ENCODE results near the gene NHP2. TPM values are rescaled to one million over a fixed set of nuclear protein-coding genes. Genes with fewer than 3 reads are reported as not detected.
"Not testable (repeated sequence)": the region's sequence is repeated elsewhere in the genome, so short reads cannot be mapped to it uniquely, and the experiment has no call there.

The NHP2 gene
- total and polyA plus RNA-seq, 5 donors = 62.3 to 123 (median 87.0) TPM

- ATAC-seq = no peak
- no peaks in the 10 kb centered on the region for H3K4me1 ChIP-seq (ENCODE audit: control insufficient read depth, insufficient read depth, low read length)
- H3K27me3 ChIP-seq (ENCODE audit: control insufficient read depth, insufficient read depth) = no peaks in the 10 kb centered on the region
- no peak overlapping the region for H3K27ac ChIP-seq (ENCODE audit: low read length)
- intact Hi-C loops (cut with DNase I) = no loop called here
- DNase-seq = no peak
- WGBS = 88% methylated on average over 15 of the region's 15 CpGs
- no peak overlapping the region for H3K4me3 ChIP-seq (ENCODE audit: low read length)
- no peaks in the 10 kb centered on the region for H3K9me3 ChIP-seq (ENCODE audit: control insufficient read depth, low read length)
Observed at GRCh38 chr5:178147406-178147805, 6.3 kb downstream of the NHP2 start.

GRCh38 chr5:178145965-178146820, 7.5 kb downstream of the NHP2 start:
- H3K27me3 ChIP-seq (ENCODE audit: control insufficient read depth, insufficient read depth) = no peaks in the 10 kb centered on the region
- peak; percentile 11 to 18 for ATAC-seq
- intact Hi-C loops (cut with DNase I) = no loop called here
- 61% methylated on average over 14 of the region's 14 CpGs for WGBS
- no peak overlapping the region for H3K27ac ChIP-seq (ENCODE audit: low read length)
- peak; percentile 54 to 85 (median 74) for DNase-seq
- H3K4me1 ChIP-seq (ENCODE audit: control insufficient read depth, insufficient read depth, low read length) = no peaks in the 10 kb centered on the region
- H3K4me3 ChIP-seq (ENCODE audit: low read length) = no peak overlapping the region
- no peaks in the 10 kb centered on the region for H3K9me3 ChIP-seq (ENCODE audit: control insufficient read depth, low read length)

- no peak overlapping the region for H3K27ac ChIP-seq (ENCODE audit: low read length)
- H3K9me3 ChIP-seq (ENCODE audit: control insufficient read depth, low read length) = no peaks in the 10 kb centered on the region
- H3K27me3 ChIP-seq (ENCODE audit: control insufficient read depth, insufficient read depth) = no peaks in the 10 kb centered on the region
- DNase-seq = peak; percentile 82 to 92 (median 90)
- 56% methylated on average over 10 of the region's 10 CpGs for WGBS
- H3K4me3 ChIP-seq (ENCODE audit: low read length) = no peak overlapping the region
- intact Hi-C loops (cut with DNase I) = no loop called here
- H3K4me1 ChIP-seq (ENCODE audit: control insufficient read depth, insufficient read depth, low read length) = no peaks in the 10 kb centered on the region
- ATAC-seq = peak; percentile 64 to 74
Observed at GRCh38 chr5:178143901-178144300, 9.8 kb downstream of the NHP2 start.

GRCh38 chr5:178143246-178143645, 10.4 kb downstream of the NHP2 start:
- no peak overlapping the region for H3K27ac ChIP-seq (ENCODE audit: low read length)
- intact Hi-C loops (cut with DNase I) = no loop called here
- H3K27me3 ChIP-seq (ENCODE audit: control insufficient read depth, insufficient read depth) = no peaks in the 10 kb centered on the region
- 65% methylated on average over 6 of the region's 6 CpGs for WGBS
- ATAC-seq (no peak), DNase-seq (no peak)
- no peaks in the 10 kb centered on the region for H3K9me3 ChIP-seq (ENCODE audit: control insufficient read depth, low read length)
- H3K4me1 ChIP-seq (ENCODE audit: control insufficient read depth, insufficient read depth, low read length) = no peaks in the 10 kb centered on the region
- no peak overlapping the region for H3K4me3 ChIP-seq (ENCODE audit: low read length)

- WGBS = 92% methylated on average over 20 of the region's 20 CpGs
- no peak for DNase-seq
Observed at GRCh38 chr5:178142642-178143041, 11.0 kb downstream of the NHP2 start.

GRCh38 chr5:178141550-178141949, 12.1 kb downstream of the NHP2 start:
- ATAC-seq = no peak
- no peaks in the 10 kb centered on the region for H3K9me3 ChIP-seq (ENCODE audit: control insufficient read depth, low read length)
- no peaks in the 10 kb centered on the region for H3K27me3 ChIP-seq (ENCODE audit: control insufficient read depth, insufficient read depth)
- no peaks in the 10 kb centered on the region for H3K4me1 ChIP-seq (ENCODE audit: control insufficient read depth, insufficient read depth, low read length)
- 96% methylated on average over 4 of the region's 4 CpGs for WGBS
- H3K4me3 ChIP-seq (ENCODE audit: low read length) = no peak overlapping the region
- H3K27ac ChIP-seq (ENCODE audit: low read length) = no peak overlapping the region
- intact Hi-C loops (cut with DNase I) = no loop called here
- no peak for DNase-seq

More at GRCh38 chr5:178142642-178143041, 11.0 kb downstream of the NHP2 start:
- no peak for ATAC-seq
- Histone ChIP-seq H3K27me3 (ENCODE audit: control insufficient read depth, insufficient read depth) (no peaks in the 10 kb centered on the region), H3K9me3 (ENCODE audit: control insufficient read depth, low read length) (no peaks in the 10 kb centered on the region), H3K27ac (ENCODE audit: low read length) (no peak overlapping the region), H3K4me1 (ENCODE audit: control insufficient read depth, insufficient read depth, low read length) (no peaks in the 10 kb centered on the region), H3K4me3 (ENCODE audit: low read length) (no peak overlapping the region)
- intact Hi-C loops (cut with DNase I) = no loop called here

- ATAC-seq = peak in 1 of 2 donors; percentile 25
- H3K27ac ChIP-seq (ENCODE audit: low read length) = no peak overlapping the region
- no peak for DNase-seq
- no peaks in the 10 kb centered on the region for H3K4me1 ChIP-seq (ENCODE audit: control insufficient read depth, insufficient read depth, low read length)
- WGBS = 88% methylated on average over 12 of the region's 12 CpGs
- intact Hi-C loops (cut with DNase I) = no loop called here
- no peak overlapping the region for H3K4me3 ChIP-seq (ENCODE audit: low read length)
- H3K9me3 ChIP-seq (ENCODE audit: control insufficient read depth, low read length) = no peaks in the 10 kb centered on the region
- no peaks in the 10 kb centered on the region for H3K27me3 ChIP-seq (ENCODE audit: control insufficient read depth, insufficient read depth)
Observed at GRCh38 chr5:178137991-178138390, 15.7 kb downstream of the NHP2 start.

GRCh38 chr5:178136990-178137389, 16.7 kb downstream of the NHP2 start:
- 82% methylated on average over 10 of the region's 10 CpGs for WGBS
- peak in 1 of 2 donors; percentile 30 for ATAC-seq
- Histone ChIP-seq H3K9me3 (ENCODE audit: control insufficient read depth, low read length) (no peaks in the 10 kb centered on the region), H3K4me1 (ENCODE audit: control insufficient read depth, insufficient read depth, low read length) (peaks cover under 1% of the 10 kb centered on the region), H3K27ac (ENCODE audit: low read length) (no peak overlapping the region), H3K27me3 (ENCODE audit: control insufficient read depth, insufficient read depth) (no peaks in the 10 kb centered on the region), H3K4me3 (ENCODE audit: low read length) (no peak overlapping the region)
- intact Hi-C loops (cut with DNase I) = no loop called here
- DNase-seq = no peak

GRCh38 chr5:178131446-178131996, 22.2 kb downstream of the NHP2 start:
- DNase-seq = no peak
- Histone ChIP-seq H3K27ac (ENCODE audit: low read length) (peak overlapping the region; percentile 90), H3K4me3 (ENCODE audit: low read length) (peak overlapping the region; percentile 99), H3K27me3 (ENCODE audit: control insufficient read depth, insufficient read depth) (no peaks in the 10 kb centered on the region), H3K9me3 (ENCODE audit: control insufficient read depth, low read length) (no peaks in the 10 kb centered on the region), H3K4me1 (ENCODE audit: control insufficient read depth, insufficient read depth, low read length) (peaks cover 6% of the 10 kb centered on the region)
- 31% methylated on average over 10 of the region's 10 CpGs for WGBS
- intact Hi-C loops (cut with DNase I) = no loop called here
- no peak for ATAC-seq

- no peaks in the 10 kb centered on the region for H3K9me3 ChIP-seq (ENCODE audit: control insufficient read depth, low read length)
- peaks cover 6% of the 10 kb centered on the region for H3K4me1 ChIP-seq (ENCODE audit: control insufficient read depth, insufficient read depth, low read length)
- peak within 1 kb of the TSS; percentile 99 for H3K4me3 ChIP-seq (ENCODE audit: low read length)
- intact Hi-C loops (cut with DNase I) = no loop called here
- peak; percentile 97 for ATAC-seq
- H3K27ac ChIP-seq (ENCODE audit: low read length) = peak within 1 kb of the TSS; percentile 90
- H3K27me3 ChIP-seq (ENCODE audit: control insufficient read depth, insufficient read depth) = no peaks in the 10 kb centered on the region
- DNase-seq = peak; percentile 87 to 95 (median 94)
- WGBS = under 1% methylated on average over 102 of the region's 102 CpGs
Observed at GRCh38 chr5:178130576-178131445, 22.9 kb downstream of the NHP2 start, which contains the start of gene RMND5B. Gene RMND5B (plus strand): TSS chr5:178131014. CDS start chr5:178138120, 7,106 bp downstream.

GRCh38 chr5:178130234-178130575, 23.5 kb downstream of the NHP2 start:
- intact Hi-C loops (cut with DNase I); DNase-seq; H3K27me3 ChIP-seq (ENCODE audit: control insufficient read depth, insufficient read depth); ATAC-seq; H3K4me1 ChIP-seq (ENCODE audit: control insufficient read depth, insufficient read depth, low read length); H3K9me3 ChIP-seq (ENCODE audit: control insufficient read depth, low read length): not testable (repeated sequence)
- WGBS = 16% methylated on average over 11 of the region's 11 CpGs
- Histone ChIP-seq H3K4me3 (ENCODE audit: low read length) (peak overlapping the region; percentile 99), H3K27ac (ENCODE audit: low read length) (peak overlapping the region; percentile 53)
